ENCODE results near the gene ANKRD63.

The ANKRD63 gene

GRCh38 chr15:40313531-40314398 is 30.9 kb upstream of the ANKRD63 start:
- DNase-seq (ENCODE audit: low read depth in 2 of 3, low spot score in 2 of 3): no peak

- DNase-seq (ENCODE audit: low read depth in 2 of 3, low spot score in 2 of 3): no peak
These were observed 29.7 kb upstream of the ANKRD63 start for GRCh38 chr15:40312370-40313158.

- no peak for DNase-seq (ENCODE audit: low read depth in 2 of 3, low spot score in 2 of 3)
These were observed 28.1 kb upstream of the ANKRD63 start for GRCh38 chr15:40310993-40311392.

GRCh38 chr15:40310001-40310959 is 27.4 kb upstream of the ANKRD63 start:
- peak in 1 of 3 experiments; percentile 34 for DNase-seq (ENCODE audit: low read depth in 2 of 3, low spot score in 2 of 3)

- DNase-seq (ENCODE audit: low read depth in 2 of 3, low spot score in 2 of 3): no peak
These were observed 26.5 kb upstream of the ANKRD63 start for GRCh38 chr15:40309344-40309862.

GRCh38 chr15:40307421-40308211 is 24.8 kb upstream of the ANKRD63 start, which contains the start of gene PLCB2:
TSS of gene PLCB2 (minus strand) at chr15:40307935. CDS start at chr15:40307672, 263 bp downstream.
- peak in 2 of 3 experiments; percentile 42 to 45 for DNase-seq (ENCODE audit: low read depth in 2 of 3, low spot score in 2 of 3)

- DNase-seq (ENCODE audit: low read depth in 2 of 3, low spot score in 2 of 3): no peak
These were observed 24.0 kb upstream of the ANKRD63 start for GRCh38 chr15:40306908-40307307.

- DNase-seq (ENCODE audit: low read depth in 2 of 3, low spot score in 2 of 3): no peak
These were observed 23.5 kb upstream of the ANKRD63 start for GRCh38 chr15:40306371-40306770.

GRCh38 chr15:40305281-40305680 is 22.4 kb upstream of the ANKRD63 start:
- no peak for DNase-seq (ENCODE audit: low read depth in 2 of 3, low spot score in 2 of 3)

GRCh38 chr15:40303576-40303975 is 20.7 kb upstream of the ANKRD63 start:
- DNase-seq (ENCODE audit: low read depth in 2 of 3, low spot score in 2 of 3): no peak

- DNase-seq (ENCODE audit: low read depth in 2 of 3, low spot score in 2 of 3): no peak
These were observed 20.1 kb upstream of the ANKRD63 start for GRCh38 chr15:40302981-40303380.

GRCh38 chr15:40302288-40302886 is 19.5 kb upstream of the ANKRD63 start:
- no peak for DNase-seq (ENCODE audit: low read depth in 2 of 3, low spot score in 2 of 3)

GRCh38 chr15:40301467-40302179 is 18.8 kb upstream of the ANKRD63 start:
- DNase-seq (ENCODE audit: low read depth in 2 of 3, low spot score in 2 of 3): no peak

GRCh38 chr15:40300771-40301170 is 17.9 kb upstream of the ANKRD63 start:
- DNase-seq (ENCODE audit: low read depth in 2 of 3, low spot score in 2 of 3): no peak

GRCh38 chr15:40300367-40300766 is 17.5 kb upstream of the ANKRD63 start:
- DNase-seq (ENCODE audit: low read depth in 2 of 3, low spot score in 2 of 3): no peak

GRCh38 chr15:40298216-40298935 is 15.5 kb upstream of the ANKRD63 start:
- DNase-seq (ENCODE audit: low read depth in 2 of 3, low spot score in 2 of 3): no peak

- DNase-seq (ENCODE audit: low read depth in 2 of 3, low spot score in 2 of 3): no peak
These were observed 14.5 kb upstream of the ANKRD63 start for GRCh38 chr15:40297356-40297755.

- DNase-seq (ENCODE audit: low read depth in 2 of 3, low spot score in 2 of 3): no peak
These were observed 13.8 kb upstream of the ANKRD63 start for GRCh38 chr15:40296561-40297230.
